Sciatic nerve (tissue), 2 donors: ENCODE data around the gene CCSAP. TPM values are rescaled to one million over a fixed set of nuclear protein-coding genes. Genes with fewer than 3 reads are reported as not detected.

ENCODE experiments used
- ATAC-seq: fragments of 200-7000 bp; cut with Tn5 transposase; one replicate; pipeline ENCODE4 v1.9.1; 2020; ENCODE audit warnings: mild to moderate bottlenecking, moderate library complexity
- DNase-seq: peaks from one replicate; pipeline ENCODE4 v3.0.0-alpha.2; 2020; ENCODE audit warnings: low spot score
- intact Hi-C: fragments of 100-400 bp; cut with DNase I; formaldehyde crosslinking; loops from one replicate; pipeline ENCODE4 v1.14.2; 2022
- total RNA-seq: library from RNA; stranded (reverse); fragmentation: NEBNext Ultra II Directional; extraction: Animal tissue kit (Norgen Biotek cat#: 25700); gene quantifications from one replicate; pipeline ENCODE4 v1.2.1, GENCODE V29; 2021
- donor health status: DM: no; HTN: no; CAD: no.
- donor health status: DM: no; HTN: no; CAD: no.

The CCSAP gene
- total RNA-seq, 1 donor from 2014 or later = 9.2 TPM

GRCh38 chr1:229278120-229278741 is 64.6 kb downstream of the CCSAP start:
- intact Hi-C loops = no loop called here
- ATAC-seq = no peak
- DNase-seq = no peak

DNA sequence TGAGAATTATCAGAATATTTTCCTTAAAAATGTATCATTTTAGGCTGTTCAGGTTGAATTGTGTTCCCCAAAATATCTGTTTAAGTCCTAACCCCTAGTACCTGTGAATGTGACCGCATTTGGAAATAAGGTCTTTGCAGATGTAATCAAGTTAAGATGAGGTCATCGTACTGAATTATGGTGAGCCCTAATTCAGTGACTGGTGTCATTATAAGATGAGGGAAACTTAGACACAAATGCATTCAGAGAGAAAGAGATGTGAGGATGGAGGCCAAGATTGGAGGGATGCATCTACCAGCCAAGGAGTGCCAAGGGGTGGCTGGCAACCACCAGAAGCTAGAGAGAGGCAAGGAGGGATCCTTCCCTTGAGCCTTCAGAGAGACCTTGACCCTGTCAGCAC is 67.8 kb downstream of the CCSAP start:
- DNase-seq (no peak), ATAC-seq (no peak)
- intact Hi-C loops = no loop called here

DNA sequence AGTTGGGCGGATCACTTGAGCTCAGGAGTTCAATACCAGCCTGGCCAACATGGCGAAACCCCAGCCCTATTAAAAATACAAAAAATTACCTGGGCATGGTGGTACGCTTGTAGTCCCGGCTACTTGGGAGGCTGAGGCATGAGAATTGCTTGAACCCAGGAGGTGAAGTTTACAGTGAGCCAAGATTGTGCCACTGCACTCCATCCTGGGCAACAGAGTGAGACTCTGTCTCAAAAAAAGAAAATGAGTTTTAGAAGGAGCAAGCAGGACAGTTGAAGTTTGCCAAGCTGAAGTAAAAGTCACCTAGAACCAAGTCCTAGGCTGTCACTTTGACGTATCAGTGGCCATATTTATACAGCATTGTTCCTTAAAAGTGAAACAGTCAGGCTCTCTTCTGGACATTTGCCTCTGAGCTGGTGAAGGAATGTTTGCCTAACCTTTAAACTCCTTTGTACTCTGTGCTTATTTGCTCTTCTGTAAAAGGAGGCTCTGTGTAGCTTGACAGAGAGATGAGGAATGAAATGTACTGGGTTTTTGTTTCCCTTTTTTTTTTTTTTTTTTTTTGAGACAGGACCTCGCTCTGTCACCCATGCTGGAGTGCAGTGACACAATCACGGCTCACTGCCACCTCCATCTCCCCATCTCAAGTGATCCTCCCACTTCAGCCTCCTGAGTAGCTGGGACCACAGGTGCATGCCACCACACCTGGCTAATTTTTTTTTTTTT is 69.2 kb downstream of the CCSAP start:
- DNase-seq (no peak), ATAC-seq (peak; percentile 66)
- intact Hi-C loops = no loop called here

DNA sequence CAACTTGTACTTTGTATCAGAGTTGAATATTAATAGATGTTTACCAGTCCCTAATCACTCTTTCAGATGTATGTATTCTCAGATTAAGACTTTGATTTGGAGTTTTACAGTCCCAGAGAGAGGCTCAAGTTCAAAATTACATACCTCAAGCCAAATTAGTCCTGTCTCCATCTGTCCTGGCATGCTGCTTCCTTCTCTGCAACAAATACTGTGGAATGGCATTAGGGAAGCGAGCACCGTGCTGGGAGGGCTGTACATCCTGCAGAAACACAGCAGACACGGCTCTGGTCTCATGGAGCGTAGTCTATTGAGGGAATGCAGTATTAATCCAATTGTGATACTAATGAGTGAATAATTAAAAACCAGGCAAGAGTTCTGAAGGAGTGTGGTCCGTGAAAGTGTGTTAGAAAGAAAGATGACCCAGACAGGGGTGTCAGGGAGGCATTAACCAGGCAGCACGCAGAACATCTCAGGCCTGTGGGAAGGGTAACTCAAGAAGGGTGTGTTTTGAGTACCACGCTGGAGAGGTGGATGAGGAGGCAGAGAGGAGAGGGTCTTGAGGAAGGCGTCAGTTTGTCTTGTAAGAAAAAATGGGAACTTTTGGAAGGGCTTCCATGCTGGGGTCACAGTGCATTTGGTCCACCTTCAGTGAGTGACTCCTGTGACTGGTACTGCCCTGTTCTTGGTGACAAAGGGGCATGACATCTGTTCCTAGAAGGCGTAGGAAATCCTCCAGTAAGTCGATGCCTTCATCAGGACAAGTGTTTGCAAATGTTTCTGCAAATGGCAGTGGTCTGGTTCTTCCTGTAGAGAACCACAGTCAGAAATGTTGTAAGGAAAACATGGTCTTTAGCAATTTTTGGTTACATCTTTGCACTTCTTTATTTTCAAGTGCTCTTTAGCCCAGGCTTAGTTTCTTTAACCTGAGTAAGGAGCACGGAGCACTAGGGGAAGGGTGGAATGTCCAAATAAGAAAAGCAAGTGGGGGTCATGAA is 70.4 kb downstream of the CCSAP start:
- intact Hi-C loops = no loop called here
- DNase-seq (no peak), ATAC-seq (no peak)

DNA sequence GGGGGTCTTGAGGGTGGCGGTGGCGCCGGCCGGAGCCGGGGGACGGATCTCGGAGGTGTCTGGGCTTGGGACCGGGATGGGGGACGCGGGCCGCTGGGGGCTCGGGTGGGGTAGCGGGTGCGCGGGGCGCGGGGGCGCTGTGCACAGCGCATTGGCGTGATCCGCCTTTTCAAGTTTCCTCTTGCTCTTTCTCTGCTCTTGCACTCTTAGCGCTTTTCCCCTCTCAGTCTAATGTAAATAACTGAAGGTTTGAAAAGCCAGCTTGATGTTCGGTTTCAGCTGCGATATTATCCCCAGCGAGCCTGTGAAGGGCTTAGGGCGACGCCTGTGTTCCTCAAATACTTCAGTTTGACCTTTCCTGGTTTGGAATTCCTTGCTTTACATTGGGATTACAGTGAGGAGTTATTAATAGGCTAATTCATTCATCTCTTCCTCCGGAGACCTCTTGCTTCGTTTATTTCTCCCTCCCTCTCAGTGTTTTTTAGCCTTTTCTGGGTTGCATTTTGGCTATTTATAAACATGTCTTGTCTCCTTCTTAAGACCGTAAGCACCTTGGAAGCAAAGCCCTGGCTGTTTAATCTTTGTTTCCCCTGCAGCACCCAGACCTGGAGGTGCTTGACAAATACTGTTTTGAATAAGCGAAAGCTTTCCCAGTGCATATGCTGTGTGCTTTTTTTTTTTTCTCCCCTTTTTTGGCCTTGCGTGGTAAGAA is 71.2 kb downstream of the CCSAP start:
- intact Hi-C loops = no loop called here
- DNase-seq (no peak), ATAC-seq (peak; percentile 47)

Other genes starting within 250 kb of the CCSAP start
- gene RAB4A, start 71.9 kb downstream of the CCSAP start, total RNA-seq = 65.3 TPM
- gene ACTA1, start 91.0 kb upstream of the CCSAP start, total RNA-seq = 0.45 TPM
- 35.8 TPM for gene NUP133, start 165.3 kb upstream of the CCSAP start, total RNA-seq
- gene ABCB10, start 215.7 kb upstream of the CCSAP start, total RNA-seq = 16.1 TPM